HG03108 (cell line): ENCODE measurements around the gene ZNG1A.
"Not testable (repeated sequence)": the region's sequence is repeated elsewhere in the genome, so short reads cannot be mapped to it uniquely, and the experiment has no call there.

Experiments used
- ATAC-seq: cut with Tn5 transposase; IDR thresholded peaks from one replicate; pipeline ENCODE4 v1.9.1; 2021; ENCODE audit warnings: moderate library complexity; ENCODE audit not compliant: unreplicated experiment

ZNG1A gene

DNA sequence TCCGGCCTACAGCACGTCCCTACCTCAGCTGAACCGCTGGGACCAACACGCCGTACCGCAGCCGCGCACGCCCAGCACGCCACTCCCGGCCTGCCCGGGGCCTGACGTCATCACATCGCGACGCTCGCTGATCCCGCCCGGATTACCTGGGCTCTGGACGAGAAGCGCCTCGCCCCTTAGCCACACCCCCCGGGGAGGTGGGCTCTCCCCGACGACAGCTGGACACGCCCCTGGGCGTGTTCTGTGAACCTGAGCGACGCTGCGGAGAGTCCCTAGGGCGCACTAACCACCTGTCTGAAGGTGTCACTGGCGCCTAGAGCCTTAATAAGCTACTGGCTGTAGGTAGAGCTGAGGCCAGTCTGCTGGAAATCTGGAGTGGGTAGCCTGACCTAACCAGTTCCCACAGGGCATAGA lies at the start of gene ZNG1A:
Gene ZNG1A (minus strand): TSS at position 87 of the 414 bp plus-strand sequence. CDS start 87 bp downstream, outside the sequence.
- not testable (repeated sequence) for ATAC-seq

- ATAC-seq, result no peak
Observed at GRCh38 chr9:227860-228259, 49.0 kb upstream of the ZNG1A start.

DNA sequence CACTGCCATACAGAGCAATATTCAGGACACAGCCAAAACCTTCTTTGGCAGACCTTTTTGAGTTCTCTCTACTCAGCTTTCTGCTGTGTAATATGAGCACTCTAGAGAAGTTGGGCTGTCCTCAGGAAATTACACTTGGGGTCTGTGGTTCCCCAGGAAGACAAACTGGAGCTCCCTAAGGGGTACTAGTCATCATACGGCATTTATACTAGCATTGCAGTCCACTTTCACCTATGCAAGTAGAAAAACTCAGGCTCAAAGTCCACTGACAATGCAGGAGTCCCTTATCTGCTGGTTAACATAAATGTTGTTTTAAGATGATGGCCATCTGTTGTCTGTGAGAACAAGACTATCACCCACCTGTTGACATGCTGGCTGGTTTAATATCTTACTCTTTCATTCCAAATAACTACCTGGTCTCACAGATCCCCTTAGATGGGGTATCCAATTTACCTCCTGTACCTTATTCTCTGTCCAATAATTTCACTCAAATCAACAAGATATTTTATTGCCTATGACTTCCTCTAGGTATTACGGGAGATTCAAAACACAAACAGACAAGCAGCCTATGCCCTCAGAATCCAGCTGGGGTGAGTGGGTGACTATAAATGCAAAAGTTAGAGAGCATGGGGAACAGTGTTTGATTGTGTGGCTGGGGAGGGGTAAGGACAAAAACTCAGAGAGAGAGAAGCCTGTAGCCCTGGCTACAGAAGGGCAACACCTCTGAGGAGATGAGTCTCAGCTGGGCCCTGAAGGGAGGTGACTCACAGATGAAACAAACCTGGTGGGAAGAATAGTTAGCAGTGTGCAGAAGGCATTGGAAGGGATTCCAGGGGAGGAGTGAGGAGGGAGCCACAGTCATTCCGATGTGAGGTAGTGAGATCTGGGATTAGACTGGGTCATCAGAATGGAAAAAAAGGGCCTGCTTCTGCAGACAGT lies 46.0 kb upstream of the ZNG1A start:
- no peak for ATAC-seq

DNA sequence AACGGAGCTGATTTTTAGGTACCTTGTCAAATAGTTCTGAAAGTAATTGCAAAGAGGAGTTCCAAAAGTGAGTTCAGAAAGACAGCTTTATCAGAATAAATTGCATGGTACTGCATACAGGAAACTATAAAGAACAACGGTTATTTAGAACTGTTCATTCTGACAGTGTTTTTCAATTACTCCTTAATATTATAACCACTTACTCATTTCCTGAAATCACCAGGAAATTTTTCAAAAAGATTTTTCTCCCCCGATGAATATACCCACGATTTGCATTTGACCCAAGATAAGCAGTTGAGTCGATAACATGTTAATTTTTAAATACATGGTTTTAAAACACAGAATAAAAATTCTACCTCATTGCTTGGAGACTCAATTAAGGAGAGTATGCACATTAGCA lies 45.2 kb upstream of the ZNG1A start:
- no peak for ATAC-seq

DNA sequence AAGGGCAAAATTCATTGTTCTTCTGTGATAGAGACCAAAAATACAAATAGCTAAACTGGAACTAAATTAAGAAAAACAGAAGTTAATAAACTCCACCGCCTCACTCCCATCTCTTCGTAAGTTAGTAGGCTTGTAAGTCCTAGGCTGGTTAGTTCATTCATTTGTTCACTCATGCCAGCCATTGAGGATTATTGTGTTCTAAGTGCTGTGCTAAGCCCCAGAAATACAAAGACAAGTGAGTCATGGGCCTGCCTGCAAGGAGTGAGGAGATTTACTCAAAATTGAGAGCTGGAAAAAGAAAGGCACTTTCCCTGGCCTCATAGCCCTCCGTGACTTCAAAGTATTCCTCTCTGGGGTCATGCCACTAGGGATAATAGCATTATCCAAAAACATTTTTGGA lies 44.3 kb upstream of the ZNG1A start:
- no peak for ATAC-seq

- ATAC-seq, result no peak
Observed at GRCh38 chr9:221989-222776, 43.3 kb upstream of the ZNG1A start.

- no peak for ATAC-seq
Observed at GRCh38 chr9:219670-220365, 41.0 kb upstream of the ZNG1A start.

- ATAC-seq, result not testable (repeated sequence)
Observed at GRCh38 chr9:219036-219435, 40.2 kb upstream of the ZNG1A start.

DNA sequence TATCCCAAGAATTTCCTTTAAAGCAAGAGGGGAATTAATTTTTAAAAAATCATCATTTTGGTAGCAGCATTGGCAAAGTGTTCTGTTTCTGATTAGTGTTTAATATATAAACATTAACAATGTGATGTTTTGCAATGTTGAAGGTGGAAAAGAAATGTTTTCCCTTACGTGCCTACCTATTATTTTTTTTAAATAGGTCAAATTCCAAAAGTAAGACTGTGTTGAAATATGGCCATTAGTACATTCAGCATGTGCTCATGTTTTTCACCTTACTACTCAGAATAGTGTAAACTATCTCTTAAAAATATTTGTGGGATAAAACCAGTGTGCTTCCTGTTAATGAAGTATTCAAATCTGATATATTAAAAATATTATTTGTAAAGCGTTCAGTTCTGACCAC lies 39.1 kb upstream of the ZNG1A start:
- no peak for ATAC-seq

- no peak for ATAC-seq
Observed at GRCh38 chr9:216866-217265, 38.0 kb upstream of the ZNG1A start.

GRCh38 chr9:215631-216155 lies 36.8 kb upstream of the ZNG1A start:
- no peak for ATAC-seq

- peak; percentile 87 for ATAC-seq
Observed at GRCh38 chr9:214648-215493, 36.0 kb upstream of the ZNG1A start, which contains the start of gene DOCK8. Gene DOCK8 (plus strand): TSS chr9:214865. CDS start chr9:214977, 112 bp downstream.

- ATAC-seq, result no peak
Observed at GRCh38 chr9:214351-214647, 35.4 kb upstream of the ZNG1A start.

DNA sequence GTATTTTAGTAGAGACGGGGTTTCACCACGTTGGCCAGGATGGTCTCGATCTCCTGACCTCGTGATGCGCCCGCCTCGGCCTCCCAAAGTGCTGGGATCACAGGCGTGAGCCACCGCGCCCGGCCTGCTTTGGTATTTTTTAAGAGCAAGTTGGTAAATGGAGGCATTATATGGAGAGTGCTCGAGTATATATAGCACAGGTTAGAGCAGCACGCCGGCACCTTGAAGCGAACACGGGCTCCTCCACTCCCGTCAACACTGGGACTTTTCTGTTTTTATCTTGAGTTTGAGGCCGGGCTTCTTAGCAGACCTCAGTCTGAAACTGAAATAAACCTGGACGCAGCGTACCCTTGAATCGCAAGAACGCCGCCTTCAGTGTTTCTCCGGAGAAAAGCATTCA lies 35.0 kb upstream of the ZNG1A start:
- not testable (repeated sequence) for ATAC-seq

DNA sequence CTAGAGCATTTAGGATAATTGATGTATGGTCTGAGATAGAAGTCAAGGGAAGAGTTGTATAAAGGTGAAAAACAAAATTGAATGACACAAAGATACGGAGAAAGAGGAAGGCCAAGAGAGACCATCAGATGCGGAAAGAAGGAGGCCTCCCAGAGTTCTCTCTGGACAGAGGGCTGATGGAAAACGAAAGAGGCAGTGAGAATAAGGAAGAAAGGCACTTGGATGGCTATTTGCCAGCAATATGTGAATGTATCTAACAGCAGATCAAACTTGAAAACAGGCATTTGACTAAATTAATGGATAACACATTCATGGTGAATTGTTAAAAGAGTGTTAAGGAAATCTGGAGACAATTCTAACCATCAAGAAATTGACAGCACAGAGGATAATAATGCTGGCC lies 33.4 kb upstream of the ZNG1A start:
- ATAC-seq, result no peak

DNA sequence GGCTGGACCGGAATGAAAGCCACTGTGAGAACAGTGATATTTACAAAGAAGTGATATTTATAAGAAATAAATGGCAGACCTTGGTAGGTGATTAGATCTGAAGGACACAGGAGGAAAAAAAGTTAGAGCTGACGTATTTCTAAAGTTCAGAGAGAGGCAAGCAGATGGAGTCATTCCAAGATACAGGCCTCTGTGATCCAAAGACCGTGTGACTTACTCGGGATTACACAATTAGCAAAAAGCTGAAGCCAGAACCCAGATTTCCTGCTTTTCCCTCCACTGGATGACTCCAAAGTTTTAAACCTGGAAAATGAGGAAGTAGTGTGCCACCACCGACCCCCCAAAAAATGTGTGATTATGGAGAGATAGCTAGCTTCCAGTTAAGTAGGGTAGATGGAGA lies 32.7 kb upstream of the ZNG1A start:
- ATAC-seq, result no peak

DNA sequence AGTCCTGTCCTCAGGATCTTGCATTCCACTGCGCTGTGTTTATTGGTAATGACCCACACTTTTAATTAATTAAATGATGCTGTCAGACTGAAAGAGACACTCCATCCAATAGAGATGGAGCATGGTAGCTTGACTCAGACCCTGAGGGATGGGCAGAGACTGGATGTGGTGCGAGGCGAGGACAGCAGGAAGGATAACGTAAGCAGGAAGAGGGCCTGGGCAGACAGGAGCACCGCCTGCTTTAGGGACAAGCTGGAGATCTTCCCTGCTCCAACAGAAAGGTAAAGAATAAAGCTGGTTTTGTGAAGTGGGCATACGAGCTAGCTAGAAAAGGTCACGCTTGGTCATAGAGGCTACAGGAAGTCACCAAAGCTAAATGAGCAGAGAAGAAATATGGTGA lies 32.2 kb upstream of the ZNG1A start:
- ATAC-seq, result no peak

- ATAC-seq, result no peak
Observed at GRCh38 chr9:209143-209758, 30.4 kb upstream of the ZNG1A start.

GRCh38 chr9:206481-206880 lies 27.6 kb upstream of the ZNG1A start:
- no peak for ATAC-seq

DNA sequence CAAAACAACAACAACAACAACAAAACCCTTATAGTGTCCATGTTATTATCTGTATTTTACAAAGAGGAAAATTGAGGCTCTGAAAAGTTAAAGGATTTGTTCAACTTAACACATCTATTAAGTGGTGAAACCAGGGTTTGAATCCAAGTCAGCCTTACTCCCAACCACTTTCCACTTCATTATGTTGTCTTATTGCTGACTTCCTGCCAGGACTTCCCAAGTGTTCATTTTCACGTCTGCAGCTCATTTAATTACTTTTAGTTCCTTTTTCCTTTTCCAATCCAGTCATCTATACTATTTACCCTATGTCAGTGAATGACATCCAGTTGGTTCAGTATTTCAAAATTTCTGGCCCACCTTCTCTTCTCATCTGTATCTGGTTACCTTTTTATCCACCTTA lies 20.7 kb upstream of the ZNG1A start:
- ATAC-seq, result not testable (repeated sequence)
